ENCODE results near the gene BAG3. TPM values are rescaled to one million over a fixed set of nuclear protein-coding genes. Genes with fewer than 3 reads are reported as not detected.
"Not testable (repeated sequence)": the region's sequence is repeated elsewhere in the genome, so short reads cannot be mapped to it uniquely, and the experiment has no call there.

The BAG3 gene
- polyA plus RNA-seq, 1 donor, result 12.3 TPM

- H3K4me1 ChIP-seq (ENCODE audit: control insufficient read depth, insufficient read depth, low read length), result no peaks in the 10 kb centered on the region
- no peaks in the 10 kb centered on the region for H3K36me3 ChIP-seq (ENCODE audit: control insufficient read depth, insufficient read depth, low read length)
- no peaks in the 10 kb centered on the region for H3K27me3 ChIP-seq (ENCODE audit: control insufficient read depth, insufficient read depth, low read length)
- WGBS (ENCODE audit: insufficient coverage, low lambda C conversion rate), result no CpG with 5 or more reads among the region's 2 CpGs
- H3K4me3 ChIP-seq (ENCODE audit: low read length), result no peak overlapping the region
- DNase-seq, result no peak
- H3K27ac ChIP-seq (ENCODE audit: low read length), result no peak overlapping the region
- no peaks in the 10 kb centered on the region for H3K9me3 ChIP-seq (ENCODE audit: control insufficient read depth, low read depth, low read length)
These were observed 32.0 kb upstream of the BAG3 start for GRCh38 chr10:119619215-119619614.

- DNase-seq; H3K27me3 ChIP-seq (ENCODE audit: control insufficient read depth, insufficient read depth, low read length); H3K27ac ChIP-seq (ENCODE audit: low read length); H3K36me3 ChIP-seq (ENCODE audit: control insufficient read depth, insufficient read depth, low read length); H3K9me3 ChIP-seq (ENCODE audit: control insufficient read depth, low read depth, low read length); H3K4me3 ChIP-seq (ENCODE audit: low read length); H3K4me1 ChIP-seq (ENCODE audit: control insufficient read depth, insufficient read depth, low read length): not testable (repeated sequence)
- no CpG with 5 or more reads among the region's 8 CpGs for WGBS (ENCODE audit: insufficient coverage, low lambda C conversion rate)
These were observed 31.4 kb upstream of the BAG3 start for GRCh38 chr10:119619811-119620210.

GRCh38 chr10:119620241-119621077 is 30.7 kb upstream of the BAG3 start:
- no CpG with 5 or more reads among the region's 10 CpGs for WGBS (ENCODE audit: insufficient coverage, low lambda C conversion rate)
- Histone ChIP-seq H3K27ac (ENCODE audit: low read length) (no peak overlapping the region), H3K4me3 (ENCODE audit: low read length) (no peak overlapping the region), H3K9me3 (ENCODE audit: control insufficient read depth, low read depth, low read length) (no peaks in the 10 kb centered on the region), H3K4me1 (ENCODE audit: control insufficient read depth, insufficient read depth, low read length) (no peaks in the 10 kb centered on the region), H3K36me3 (ENCODE audit: control insufficient read depth, insufficient read depth, low read length) (no peaks in the 10 kb centered on the region), H3K27me3 (ENCODE audit: control insufficient read depth, insufficient read depth, low read length) (no peaks in the 10 kb centered on the region)
- DNase-seq, result no peak

GRCh38 chr10:119621078-119621384 is 30.1 kb upstream of the BAG3 start:
- Histone ChIP-seq H3K36me3 (ENCODE audit: control insufficient read depth, insufficient read depth, low read length) (no peaks in the 10 kb centered on the region), H3K4me3 (ENCODE audit: low read length) (no peak overlapping the region), H3K9me3 (ENCODE audit: control insufficient read depth, low read depth, low read length) (no peaks in the 10 kb centered on the region), H3K4me1 (ENCODE audit: control insufficient read depth, insufficient read depth, low read length) (no peaks in the 10 kb centered on the region), H3K27ac (ENCODE audit: low read length) (no peak overlapping the region), H3K27me3 (ENCODE audit: control insufficient read depth, insufficient read depth, low read length) (no peaks in the 10 kb centered on the region)
- no CpG with 5 or more reads among the region's 3 CpGs for WGBS (ENCODE audit: insufficient coverage, low lambda C conversion rate)
- DNase-seq, result no peak

GRCh38 chr10:119625570-119626280 is 25.5 kb upstream of the BAG3 start:
- Histone ChIP-seq H3K9me3 (ENCODE audit: control insufficient read depth, low read depth, low read length) (no peaks in the 10 kb centered on the region), H3K27ac (ENCODE audit: low read length) (no peak overlapping the region), H3K27me3 (ENCODE audit: control insufficient read depth, insufficient read depth, low read length) (no peaks in the 10 kb centered on the region), H3K4me1 (ENCODE audit: control insufficient read depth, insufficient read depth, low read length) (no peaks in the 10 kb centered on the region), H3K36me3 (ENCODE audit: control insufficient read depth, insufficient read depth, low read length) (no peaks in the 10 kb centered on the region), H3K4me3 (ENCODE audit: low read length) (no peak overlapping the region)
- WGBS (ENCODE audit: insufficient coverage, low lambda C conversion rate), result no CpG with 5 or more reads among the region's 6 CpGs
- no peak for DNase-seq

GRCh38 chr10:119630300-119630699 is 20.9 kb upstream of the BAG3 start:
- no peaks in the 10 kb centered on the region for H3K27me3 ChIP-seq (ENCODE audit: control insufficient read depth, insufficient read depth, low read length)
- WGBS (ENCODE audit: insufficient coverage, low lambda C conversion rate), result 100% methylated on average over 1 of the region's 5 CpGs
- no peaks in the 10 kb centered on the region for H3K9me3 ChIP-seq (ENCODE audit: control insufficient read depth, low read depth, low read length)
- no peaks in the 10 kb centered on the region for H3K36me3 ChIP-seq (ENCODE audit: control insufficient read depth, insufficient read depth, low read length)
- no peak for DNase-seq
- H3K4me3 ChIP-seq (ENCODE audit: low read length), result no peak overlapping the region
- no peaks in the 10 kb centered on the region for H3K4me1 ChIP-seq (ENCODE audit: control insufficient read depth, insufficient read depth, low read length)
- no peak overlapping the region for H3K27ac ChIP-seq (ENCODE audit: low read length)

- Histone ChIP-seq H3K9me3 (ENCODE audit: control insufficient read depth, low read depth, low read length) (no peaks in the 10 kb centered on the region), H3K4me1 (ENCODE audit: control insufficient read depth, insufficient read depth, low read length) (no peaks in the 10 kb centered on the region), H3K27ac (ENCODE audit: low read length) (no peak overlapping the region), H3K4me3 (ENCODE audit: low read length) (no peak overlapping the region), H3K36me3 (ENCODE audit: control insufficient read depth, insufficient read depth, low read length) (no peaks in the 10 kb centered on the region), H3K27me3 (ENCODE audit: control insufficient read depth, insufficient read depth, low read length) (no peaks in the 10 kb centered on the region)
- no peak for DNase-seq
- WGBS (ENCODE audit: insufficient coverage, low lambda C conversion rate), result no CpG with 5 or more reads among the region's 3 CpGs
These were observed 17.5 kb upstream of the BAG3 start for GRCh38 chr10:119633538-119634218.

- Histone ChIP-seq H3K27ac (ENCODE audit: low read length) (no peak overlapping the region), H3K9me3 (ENCODE audit: control insufficient read depth, low read depth, low read length) (no peaks in the 10 kb centered on the region), H3K4me3 (ENCODE audit: low read length) (no peak overlapping the region), H3K27me3 (ENCODE audit: control insufficient read depth, insufficient read depth, low read length) (no peaks in the 10 kb centered on the region), H3K36me3 (ENCODE audit: control insufficient read depth, insufficient read depth, low read length) (no peaks in the 10 kb centered on the region), H3K4me1 (ENCODE audit: control insufficient read depth, insufficient read depth, low read length) (no peaks in the 10 kb centered on the region)
- WGBS (ENCODE audit: insufficient coverage, low lambda C conversion rate), result no CpG with 5 or more reads among the region's 1 CpG
- no peak for DNase-seq
These were observed 17.0 kb upstream of the BAG3 start for GRCh38 chr10:119634219-119634544.

- no peaks in the 10 kb centered on the region for H3K9me3 ChIP-seq (ENCODE audit: control insufficient read depth, low read depth, low read length)
- no CpG with 5 or more reads among the region's 4 CpGs for WGBS (ENCODE audit: insufficient coverage, low lambda C conversion rate)
- no peaks in the 10 kb centered on the region for H3K27me3 ChIP-seq (ENCODE audit: control insufficient read depth, insufficient read depth, low read length)
- DNase-seq, result no peak
- no peak overlapping the region for H3K27ac ChIP-seq (ENCODE audit: low read length)
- H3K4me3 ChIP-seq (ENCODE audit: low read length), result no peak overlapping the region
- H3K36me3 ChIP-seq (ENCODE audit: control insufficient read depth, insufficient read depth, low read length), result no peaks in the 10 kb centered on the region
- peaks cover 6% of the 10 kb centered on the region for H3K4me1 ChIP-seq (ENCODE audit: control insufficient read depth, insufficient read depth, low read length)
These were observed 13.5 kb upstream of the BAG3 start for GRCh38 chr10:119637631-119638030.

GRCh38 chr10:119638982-119639381 is 12.2 kb upstream of the BAG3 start:
- peaks cover 6% of the 10 kb centered on the region for H3K4me1 ChIP-seq (ENCODE audit: control insufficient read depth, insufficient read depth, low read length)
- no peaks in the 10 kb centered on the region for H3K9me3 ChIP-seq (ENCODE audit: control insufficient read depth, low read depth, low read length)
- no peaks in the 10 kb centered on the region for H3K36me3 ChIP-seq (ENCODE audit: control insufficient read depth, insufficient read depth, low read length)
- no peak overlapping the region for H3K27ac ChIP-seq (ENCODE audit: low read length)
- no peaks in the 10 kb centered on the region for H3K27me3 ChIP-seq (ENCODE audit: control insufficient read depth, insufficient read depth, low read length)
- no peak for DNase-seq
- no peak overlapping the region for H3K4me3 ChIP-seq (ENCODE audit: low read length)
- 80% methylated on average over 1 of the region's 7 CpGs for WGBS (ENCODE audit: insufficient coverage, low lambda C conversion rate)

All from large intestine (tissue), 3 donors.